HG03378 (cell line): ENCODE results near the gene NFKBIE.
"Not testable (repeated sequence)": the region's sequence is repeated elsewhere in the genome, so short reads cannot be mapped to it uniquely, and the experiment has no call there.

Source experiments
- ATAC-seq: cut with Tn5 transposase; IDR thresholded peaks from one replicate; pipeline ENCODE4 v1.9.1; 2021; ENCODE audit warnings: mild to moderate bottlenecking, moderate library complexity; ENCODE audit not compliant: unreplicated experiment

NFKBIE gene

DNA sequence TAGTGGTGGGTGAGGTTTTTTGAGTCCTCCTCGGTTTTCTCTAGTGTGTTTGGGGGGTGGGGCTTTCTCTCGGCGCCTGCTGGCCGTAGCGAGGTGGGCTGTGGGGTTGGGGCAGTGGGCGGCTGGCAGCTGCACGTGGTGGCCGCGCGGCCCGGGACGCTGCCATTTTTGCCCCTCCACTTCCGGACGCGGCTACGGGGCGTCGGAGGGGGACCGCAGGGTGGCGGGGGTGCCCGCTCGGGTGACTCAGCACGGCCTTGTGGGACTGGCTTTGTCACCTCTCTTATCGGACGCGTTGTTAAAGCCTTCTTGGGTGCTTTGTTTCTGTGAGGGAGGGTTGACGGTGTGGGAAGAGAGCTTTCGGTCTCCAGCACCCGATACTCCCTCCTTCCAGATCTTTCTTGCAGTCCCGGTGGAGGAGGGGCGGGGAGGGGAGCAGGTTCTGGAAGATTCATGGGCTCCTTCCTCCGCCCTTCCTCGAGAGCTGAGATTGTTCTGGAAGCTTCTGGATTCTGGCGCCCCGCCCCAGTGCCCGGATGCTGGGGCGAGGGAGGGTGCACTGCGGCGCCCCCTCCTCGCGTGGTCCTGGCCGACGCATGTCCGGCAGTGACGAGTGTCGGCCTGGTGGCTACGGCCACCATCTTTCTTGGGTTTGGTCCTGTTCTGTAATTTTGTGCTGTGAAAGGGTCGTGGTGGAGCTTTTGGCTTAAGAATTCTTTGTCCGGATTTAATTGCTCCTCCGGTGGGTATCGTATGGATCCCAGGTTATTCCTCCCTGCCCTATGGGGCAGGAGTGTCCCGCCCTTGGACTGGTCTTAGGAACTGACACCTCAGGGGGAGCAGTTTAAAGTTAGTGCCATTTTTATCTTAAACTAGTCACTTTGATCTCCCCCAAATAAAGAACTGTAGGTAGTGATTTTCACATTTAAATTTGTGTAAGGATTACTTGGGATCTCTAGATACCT lies 17.7 kb downstream of the NFKBIE start:
- ATAC-seq: no peak

DNA sequence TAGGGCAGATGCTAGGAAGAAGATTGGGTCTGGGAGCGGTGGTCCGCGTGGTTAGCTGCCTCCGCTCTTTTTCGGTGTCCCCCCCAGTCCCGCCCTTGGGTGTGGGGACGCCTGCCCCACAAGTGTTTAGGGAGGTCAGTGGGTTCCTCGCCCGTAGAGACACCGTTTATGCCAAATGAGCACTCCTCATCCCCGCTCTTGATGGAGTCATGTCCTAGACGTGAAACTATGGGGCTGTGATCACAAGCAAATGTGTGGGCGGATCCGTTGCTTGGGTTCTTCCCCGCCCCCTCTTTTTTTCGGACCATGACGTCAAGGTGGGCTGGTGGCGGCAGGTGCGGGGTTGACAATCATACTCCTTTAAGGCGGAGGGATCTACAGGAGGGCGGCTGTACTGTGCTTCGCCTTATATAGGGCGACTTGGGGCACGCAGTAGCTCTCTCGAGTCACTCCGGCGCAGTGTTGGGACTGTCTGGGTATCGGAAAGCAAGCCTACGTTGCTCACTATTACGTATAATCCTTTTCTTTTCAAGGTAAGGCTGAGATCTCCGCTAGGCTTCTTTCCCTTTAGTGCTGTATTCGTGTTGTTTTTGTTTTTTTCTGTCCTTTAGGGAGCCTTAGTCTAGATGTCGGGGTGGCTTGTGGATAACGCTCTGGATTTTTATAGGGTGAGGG lies 18.6 kb downstream of the NFKBIE start, which contains the start of gene HSP90AB1:
Gene HSP90AB1 (plus strand): TSS at position 439 of the 675 bp plus-strand sequence. CDS start 1,529 bp downstream, outside the sequence.
- peak; percentile 59 for ATAC-seq

DNA sequence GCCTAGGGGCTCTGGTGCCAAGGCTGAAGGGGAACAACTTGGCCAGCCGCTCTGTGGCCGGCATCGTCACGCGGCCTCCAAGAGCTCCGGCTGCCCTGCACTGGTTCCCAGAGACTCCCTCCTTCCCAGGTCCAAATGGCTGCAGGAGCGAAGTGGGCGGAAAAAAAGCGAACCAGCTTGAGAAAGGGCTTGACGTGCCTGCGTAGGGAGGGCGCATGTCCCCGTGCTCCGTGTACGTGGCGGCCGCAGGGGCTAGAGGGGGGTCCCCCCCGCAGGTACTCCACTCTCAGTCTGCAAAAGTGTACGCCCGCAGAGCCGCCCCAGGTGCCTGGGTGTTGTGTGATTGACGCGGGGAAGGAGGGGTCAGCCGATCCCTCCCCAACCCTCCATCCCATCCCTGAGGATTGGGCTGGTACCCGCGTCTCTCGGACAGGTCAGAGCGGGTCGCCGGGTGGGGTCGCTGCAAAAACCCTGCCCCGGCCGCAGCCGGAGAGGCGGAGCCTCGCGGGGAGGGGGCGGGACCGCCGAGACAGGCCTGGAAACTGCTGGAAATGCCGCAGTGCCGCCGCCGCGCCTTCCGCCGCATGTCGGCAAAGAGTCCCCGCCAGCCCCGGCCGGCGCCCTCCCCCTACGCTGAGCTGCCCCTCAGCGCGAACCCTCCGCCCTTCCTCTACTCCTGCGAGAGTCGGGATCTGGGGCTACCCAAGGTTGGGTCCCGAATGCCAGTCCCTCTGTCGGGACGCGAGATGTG lies 19.3 kb downstream of the NFKBIE start:
- ATAC-seq: peak; percentile 43

DNA sequence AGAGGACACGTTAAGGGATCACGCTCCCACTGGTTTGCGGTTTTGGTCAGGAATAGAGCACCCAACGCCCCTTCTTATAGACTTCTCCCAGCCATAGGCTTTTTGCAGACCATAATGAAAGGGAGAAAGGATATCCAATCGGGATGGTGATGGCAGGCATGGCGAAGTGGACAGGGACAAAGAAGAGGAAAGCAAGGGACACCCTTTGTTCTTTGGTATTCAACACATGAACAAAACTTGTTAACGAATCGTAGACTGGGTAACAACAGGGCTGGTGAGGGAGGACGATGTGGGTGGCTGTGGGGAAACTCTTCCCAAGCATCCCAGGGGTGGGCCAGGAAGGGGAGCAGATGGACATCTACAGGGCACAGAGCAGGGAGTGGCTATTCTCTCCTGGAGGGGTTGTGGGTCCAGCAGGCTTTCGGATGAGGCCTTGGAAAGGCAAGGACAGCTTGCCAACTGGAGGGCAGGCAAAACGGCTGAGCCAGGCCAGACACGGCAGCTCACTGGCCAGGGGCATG lies 19.9 kb downstream of the NFKBIE start:
- ATAC-seq: no peak

DNA sequence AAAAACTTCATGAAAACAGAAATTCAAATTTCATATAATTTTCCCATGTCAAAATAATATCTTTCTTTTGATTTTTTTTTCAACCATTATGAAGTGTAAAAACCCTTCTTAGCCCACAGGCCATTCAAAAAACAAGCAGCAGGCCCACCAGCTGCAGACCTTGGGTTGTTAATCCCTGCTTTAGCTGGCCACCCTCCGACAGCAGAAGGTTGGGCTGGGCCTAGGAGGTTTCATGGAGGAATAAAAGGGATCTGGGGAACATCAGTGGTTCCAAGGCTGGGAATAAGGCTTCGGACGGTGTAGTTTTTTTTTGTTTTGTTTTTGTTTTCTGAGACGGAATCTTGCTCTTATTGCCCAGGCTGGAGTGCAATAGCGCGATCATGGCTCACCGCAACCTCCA lies 22.0 kb downstream of the NFKBIE start:
- no peak for ATAC-seq

DNA sequence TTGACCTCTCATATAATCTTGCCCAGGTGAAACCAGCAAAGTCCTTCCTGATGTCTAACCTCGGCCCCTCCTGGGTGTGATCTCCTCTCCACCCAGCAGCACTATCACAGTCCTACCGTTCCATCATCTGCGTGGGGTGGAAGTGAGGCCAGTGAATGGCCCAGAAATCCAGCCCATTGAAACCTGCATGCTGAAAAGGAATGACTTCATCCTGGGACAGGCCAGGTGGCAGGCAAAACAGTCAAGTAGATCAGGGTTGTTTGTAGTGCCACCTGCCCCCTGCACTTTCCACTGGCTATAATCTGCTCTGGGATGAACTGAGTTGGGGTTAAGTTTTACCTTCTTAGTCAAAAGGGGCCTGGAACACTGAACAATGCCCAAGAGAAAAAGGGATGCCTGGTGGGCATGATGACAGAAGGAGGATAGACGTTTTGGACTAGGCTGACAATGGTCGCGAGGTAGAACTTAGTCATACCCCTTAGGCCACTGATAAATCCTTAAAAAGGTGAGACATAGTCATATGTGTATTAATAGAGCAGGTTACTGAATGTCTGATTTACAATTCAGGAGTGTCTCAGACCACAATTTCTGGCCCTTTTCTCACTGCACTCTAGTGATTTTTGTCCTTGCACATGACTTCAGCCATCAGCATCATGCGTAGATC lies 26.5 kb downstream of the NFKBIE start:
- no peak for ATAC-seq

DNA sequence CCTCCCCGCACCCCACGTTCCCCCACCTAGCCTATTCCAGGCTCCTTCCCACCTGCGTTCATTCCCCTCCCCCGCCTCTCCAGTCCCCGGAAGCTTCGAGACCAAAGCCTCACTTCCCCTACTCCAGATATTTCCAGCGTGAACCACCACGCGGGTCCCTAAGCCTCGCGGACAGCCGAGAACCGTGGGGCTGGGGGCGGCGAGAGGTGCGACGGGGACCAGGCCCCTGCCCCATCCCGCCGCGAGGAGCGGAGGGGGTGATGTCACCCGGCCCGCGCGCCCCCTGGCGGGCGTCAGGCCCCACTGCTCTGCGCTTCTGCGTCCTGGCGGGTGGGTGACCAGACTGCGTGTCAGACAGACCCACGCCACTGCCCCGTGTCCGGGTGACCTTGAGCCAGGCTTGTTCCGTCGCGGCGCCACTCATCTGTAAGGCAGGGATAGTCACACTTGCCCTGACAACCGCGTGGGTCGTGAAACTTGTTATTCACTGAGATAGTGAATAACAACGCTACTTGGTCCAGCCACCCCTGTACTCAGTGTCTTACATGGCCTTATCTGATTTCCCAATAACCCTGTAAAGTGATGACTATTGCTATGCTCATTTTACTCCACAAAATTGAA lies 27.4 kb downstream of the NFKBIE start:
- peak; percentile 44 for ATAC-seq

DNA sequence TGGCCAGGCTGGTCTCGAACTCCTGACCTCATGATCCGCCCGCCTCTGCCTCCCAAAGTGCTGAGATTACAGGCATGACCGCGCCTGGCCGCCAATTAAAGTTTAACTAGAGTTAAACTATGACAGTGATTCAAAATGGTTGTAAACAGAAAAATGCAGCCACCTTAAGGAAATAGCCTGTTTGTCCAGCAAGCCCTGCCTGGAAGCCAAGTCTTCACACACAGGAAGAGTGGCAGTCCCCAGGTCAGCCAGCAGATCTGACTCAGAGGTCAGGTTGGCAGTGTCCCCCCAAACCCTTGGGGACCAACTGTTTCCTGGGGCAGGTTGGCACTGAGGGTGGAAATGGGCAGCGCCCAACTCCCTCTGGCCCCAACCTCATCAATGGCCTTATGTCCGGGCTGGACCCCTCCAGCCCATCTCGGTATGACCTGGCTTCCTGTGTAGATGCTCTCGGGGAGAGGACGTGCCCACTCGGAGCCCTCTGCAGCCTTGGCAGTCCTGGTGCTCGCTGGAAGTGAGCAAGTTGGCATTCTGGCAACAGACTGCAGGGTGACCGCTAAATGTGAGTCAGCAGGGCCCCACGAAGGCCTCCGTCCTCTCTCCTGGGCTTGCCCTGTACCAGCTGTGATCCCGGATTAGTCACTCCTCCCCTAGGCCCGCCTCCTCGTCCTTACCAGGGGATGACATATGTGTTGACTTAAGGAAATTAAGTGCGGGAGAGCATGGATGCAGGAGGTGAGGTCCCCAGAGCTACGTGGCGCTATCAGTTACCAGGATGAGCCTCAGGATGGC lies 28.1 kb downstream of the NFKBIE start:
- ATAC-seq: peak; percentile 52

DNA sequence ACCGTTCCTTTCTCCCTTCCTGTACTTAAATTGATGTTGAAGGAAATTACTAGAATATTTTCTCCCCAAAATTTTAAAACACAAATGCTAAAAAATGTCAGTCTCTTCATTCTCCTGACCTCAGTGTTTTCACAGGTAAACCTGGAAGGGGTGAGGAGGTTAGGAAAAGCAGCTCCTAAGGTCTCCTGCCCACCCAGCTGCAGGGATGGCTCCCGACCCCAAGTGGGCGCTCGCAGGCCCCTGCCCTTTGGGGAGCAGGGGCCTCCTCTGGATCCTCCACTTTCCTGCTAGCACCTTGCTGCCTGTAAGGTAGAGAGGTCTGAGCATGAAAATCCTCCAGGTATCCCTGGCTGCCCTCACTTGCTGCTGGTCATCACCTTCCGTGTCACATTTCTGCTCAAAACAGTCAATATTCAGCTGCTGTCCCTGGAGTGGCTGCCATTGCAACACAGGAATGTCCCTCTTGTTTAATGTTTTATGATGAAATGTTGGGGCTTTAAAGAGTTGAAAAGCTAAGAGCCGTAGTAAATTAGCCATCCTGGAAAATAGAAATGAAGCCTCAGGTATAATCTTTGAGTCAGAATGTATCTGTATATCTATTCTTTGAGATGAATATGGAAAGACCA lies 29.3 kb downstream of the NFKBIE start:
- ATAC-seq: no peak

DNA sequence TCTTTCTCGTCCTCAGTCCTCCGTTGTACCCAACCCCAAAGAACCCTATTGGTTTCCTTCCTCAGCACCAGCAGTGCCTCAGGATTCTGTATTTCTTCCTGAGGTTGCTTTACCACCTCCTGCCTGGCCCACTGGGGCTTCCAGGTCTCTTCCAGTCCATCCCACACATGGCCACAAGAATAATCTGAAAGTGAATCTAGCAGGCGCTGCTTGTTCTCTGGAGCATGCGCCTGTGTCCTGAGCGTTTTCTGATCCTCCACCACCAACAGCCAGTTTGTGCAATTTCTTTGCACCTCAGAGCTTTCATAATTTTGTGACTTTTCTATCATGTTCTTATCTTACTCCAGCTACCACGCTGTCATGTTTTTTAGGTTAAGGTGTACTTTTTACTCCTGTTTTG lies 30.1 kb downstream of the NFKBIE start:
- ATAC-seq: no peak

DNA sequence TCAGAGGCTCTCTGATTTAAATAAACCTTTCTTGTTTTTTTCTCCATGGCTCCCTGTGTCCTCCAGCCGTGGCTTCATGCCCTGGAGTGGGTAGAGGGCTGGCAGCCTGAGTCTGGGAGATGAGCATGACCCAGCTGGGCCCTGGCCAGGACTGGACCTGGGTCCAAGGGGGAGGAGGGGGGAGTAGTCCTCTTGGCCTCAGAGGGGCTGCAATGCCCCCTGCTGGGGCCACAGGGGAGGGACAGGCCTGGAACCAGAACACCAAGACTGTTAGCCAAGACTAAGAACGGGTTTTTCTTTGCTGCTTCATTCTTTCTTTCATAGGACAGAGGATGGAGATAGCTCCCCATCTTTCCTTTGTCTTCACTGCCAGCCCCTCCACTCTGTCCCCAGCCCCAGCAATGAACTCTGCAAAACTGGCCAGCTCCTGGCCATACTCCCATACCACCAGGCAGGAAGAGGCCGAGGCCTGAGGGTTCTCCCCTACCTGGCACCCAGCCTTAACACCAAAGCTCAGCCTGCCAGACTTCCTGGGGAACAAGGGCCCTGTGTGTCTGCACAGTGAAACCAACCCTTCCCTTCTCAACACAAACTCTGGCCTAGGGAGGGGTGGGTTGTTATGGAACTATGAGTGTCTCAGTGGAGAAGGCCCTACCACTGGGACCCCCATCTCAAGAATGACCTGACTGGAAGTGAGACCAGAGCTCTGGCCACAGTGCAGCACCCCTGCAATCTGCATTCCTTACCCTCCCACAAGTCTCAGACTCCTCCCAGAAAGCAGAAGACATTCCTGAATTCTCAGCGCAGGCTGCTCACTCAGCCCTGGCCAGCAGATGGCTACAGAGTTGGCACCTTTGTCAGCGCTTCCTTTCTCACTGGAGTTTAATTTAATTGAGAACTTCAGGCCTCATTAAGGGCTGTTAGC lies 31.0 kb downstream of the NFKBIE start:
- ATAC-seq: no peak

DNA sequence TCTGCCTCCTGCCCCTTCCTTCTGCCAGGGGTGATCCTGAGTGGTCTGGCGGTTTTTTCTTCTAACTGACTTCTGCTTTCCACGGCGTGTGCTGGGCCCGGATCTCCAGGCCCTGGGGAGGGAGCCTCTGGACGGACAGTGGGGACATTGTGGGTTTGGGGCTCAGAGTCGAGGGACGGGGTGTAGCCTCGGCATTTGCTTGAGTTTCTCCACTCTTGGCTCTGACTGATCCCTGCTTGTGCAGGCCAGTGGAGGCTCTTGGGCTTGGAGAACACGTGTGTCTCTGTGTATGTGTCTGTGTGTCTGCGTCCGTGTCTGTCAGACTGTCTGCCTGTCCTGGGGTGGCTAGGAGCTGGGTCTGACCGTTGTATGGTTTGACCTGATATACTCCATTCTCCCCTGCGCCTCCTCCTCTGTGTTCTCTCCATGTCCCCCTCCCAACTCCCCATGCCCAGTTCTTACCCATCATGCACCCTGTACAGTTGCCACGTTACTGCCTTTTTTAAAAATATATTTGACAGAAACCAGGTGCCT lies 31.7 kb downstream of the NFKBIE start:
- no peak for ATAC-seq

DNA sequence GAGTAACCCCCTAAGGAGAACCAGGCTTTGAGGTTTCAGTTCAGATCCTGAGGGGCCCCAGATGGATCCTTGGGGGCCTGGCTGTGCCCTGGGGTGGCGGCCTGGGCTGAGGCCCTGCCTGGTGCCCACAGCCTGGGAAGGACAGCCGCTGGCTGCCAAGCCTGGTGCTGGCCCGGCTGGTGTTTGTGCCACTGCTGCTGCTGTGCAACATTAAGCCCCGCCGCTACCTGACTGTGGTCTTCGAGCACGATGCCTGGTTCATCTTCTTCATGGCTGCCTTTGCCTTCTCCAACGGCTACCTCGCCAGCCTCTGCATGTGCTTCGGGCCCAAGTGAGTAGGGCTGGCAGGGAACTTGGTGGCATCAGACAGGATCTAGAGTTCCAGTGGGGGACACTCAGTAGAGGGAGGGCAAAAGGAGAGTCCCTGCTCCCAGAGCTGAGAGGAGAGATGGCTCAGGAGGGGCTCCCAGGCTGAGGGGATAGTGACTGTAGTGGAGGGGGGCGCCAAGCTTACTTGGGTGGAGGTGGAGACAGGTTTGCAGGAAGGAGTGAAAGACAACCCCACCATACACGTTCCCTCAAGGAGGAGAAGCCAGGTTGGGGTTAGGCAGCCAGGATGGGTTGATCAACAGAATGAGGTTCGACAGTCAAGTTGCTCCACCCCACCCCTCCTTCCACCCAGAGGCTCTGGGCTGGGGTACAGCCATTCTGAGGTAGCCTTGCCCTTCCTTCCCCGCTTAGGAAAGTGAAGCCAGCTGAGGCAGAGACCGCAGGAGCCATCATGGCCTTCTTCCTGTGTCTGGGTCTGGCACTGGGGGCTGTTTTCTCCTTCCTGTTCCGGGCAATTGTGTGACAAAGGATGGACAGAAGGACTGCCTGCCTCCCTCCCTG lies 32.4 kb downstream of the NFKBIE start:
- ATAC-seq: no peak

DNA sequence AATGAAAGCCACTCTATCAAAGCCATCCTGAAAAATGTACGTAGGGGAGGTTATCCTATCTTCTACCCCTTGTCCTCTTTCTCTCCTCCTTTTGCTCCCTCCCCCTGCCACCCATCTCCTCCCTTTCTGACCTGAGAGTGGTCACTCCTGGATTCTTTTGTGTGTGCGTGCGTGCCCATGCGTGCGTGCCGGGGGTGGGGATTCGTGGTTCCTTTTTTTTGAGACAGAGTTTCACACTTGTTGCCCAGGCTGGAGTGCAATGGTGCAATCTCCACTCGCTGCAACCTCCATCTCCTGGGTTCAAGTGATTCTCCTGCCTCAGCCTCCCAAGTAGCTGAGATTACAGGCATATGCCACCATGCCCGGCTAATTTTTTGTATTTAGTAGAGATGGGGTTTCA lies 33.9 kb downstream of the NFKBIE start:
- not testable (repeated sequence) for ATAC-seq

DNA sequence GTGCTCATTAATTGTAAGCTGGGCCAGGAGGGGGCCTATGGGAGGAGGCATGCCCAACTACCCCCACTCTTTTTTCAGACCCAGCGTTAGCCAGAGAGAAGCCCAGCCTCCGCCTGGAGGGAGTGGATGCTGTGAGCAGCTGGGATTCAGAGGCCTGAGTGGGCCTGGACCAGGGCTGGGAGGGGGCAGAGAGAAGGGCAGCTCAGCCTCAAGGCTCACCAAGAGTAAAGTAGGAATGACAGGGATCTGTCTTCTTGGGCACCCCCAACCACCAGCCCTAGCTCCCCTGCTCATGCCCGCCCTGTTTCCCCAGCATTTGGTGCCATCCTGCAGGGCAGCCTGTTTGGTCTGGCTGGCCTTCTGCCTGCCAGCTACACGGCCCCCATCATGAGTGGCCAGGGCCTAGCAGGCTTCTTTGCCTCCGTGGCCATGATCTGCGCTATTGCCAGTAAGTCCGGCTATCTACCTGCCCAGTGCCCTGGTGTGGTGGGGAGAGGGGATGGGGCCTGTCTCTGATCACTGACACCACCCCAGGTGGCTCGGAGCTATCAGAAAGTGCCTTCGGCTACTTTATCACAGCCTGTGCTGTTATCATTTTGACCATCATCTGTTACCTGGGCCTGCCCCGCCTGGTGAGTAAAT lies 35.2 kb downstream of the NFKBIE start:
- ATAC-seq: no peak
